Stimulated activated CD4-positive, alpha-beta T cell treated with anti-CD3 and anti-CD28 coated beads, Interleukin-12 subunit alpha, Interleukin-12 subunit beta, amount 100 ng/mL, for 48 hours (primary cell): ENCODE results near the gene RRP8.

ENCODE experiments used
- DNase-seq, 3 donors: peaks; one replicate each; pipeline ENCODE4 v3.0.0-alpha.2; 2020; ENCODE audit warnings: low read depth in 2 of 3, low spot score in 1 of 3

The RRP8 gene

GRCh38 chr11:6618117-6619003 lies 14.9 kb upstream of the RRP8 start:
- DNase-seq = peak in 1 of 3 donors; percentile 33

- no peak for DNase-seq
Observed at GRCh38 chr11:6617315-6617781, 13.9 kb upstream of the RRP8 start.

GRCh38 chr11:6616596-6617250 lies 13.3 kb upstream of the RRP8 start:
- DNase-seq = no peak

GRCh38 chr11:6615882-6616585 lies 12.6 kb upstream of the RRP8 start:
- no peak for DNase-seq

- DNase-seq = no peak
Observed at GRCh38 chr11:6615046-6615445, 11.6 kb upstream of the RRP8 start.

GRCh38 chr11:6614446-6614845 lies 11.0 kb upstream of the RRP8 start:
- DNase-seq = no peak

GRCh38 chr11:6613496-6613895 lies 10.1 kb upstream of the RRP8 start:
- DNase-seq = no peak

GRCh38 chr11:6612213-6613041 lies 9.0 kb upstream of the RRP8 start, which contains the start of gene TAF10:
TAF10 (minus strand) TSS chr11:6612216; CDS start chr11:6612189, 27 bp downstream.
- DNase-seq = peak; percentile 87 to 93 (median 87)

GRCh38 chr11:6611963-6612212 lies 8.5 kb upstream of the RRP8 start:
- no peak for DNase-seq

GRCh38 chr11:6611092-6611962 lies 7.9 kb upstream of the RRP8 start:
- no peak for DNase-seq

- no peak for DNase-seq
Observed at GRCh38 chr11:6610591-6610990, 7.2 kb upstream of the RRP8 start.

- no peak for DNase-seq
Observed at GRCh38 chr11:6609502-6610015, 6.1 kb upstream of the RRP8 start.

- no peak for DNase-seq
Observed at GRCh38 chr11:6608726-6609501, 5.5 kb upstream of the RRP8 start.

- no peak for DNase-seq
Observed at GRCh38 chr11:6608011-6608410, 4.6 kb upstream of the RRP8 start.

GRCh38 chr11:6607190-6607795 lies 3.9 kb upstream of the RRP8 start:
- DNase-seq = no peak

GRCh38 chr11:6606471-6607189 lies 3.2 kb upstream of the RRP8 start:
- peak; percentile 31 to 61 (median 51) for DNase-seq

- no peak for DNase-seq
Observed at GRCh38 chr11:6604790-6605189, 1.4 kb upstream of the RRP8 start.

GRCh38 chr11:6604081-6604626 lies 738 bp upstream of the RRP8 start:
- DNase-seq = no peak
